ENCODE measurements around the gene CCN2. TPM values are rescaled to one million over a fixed set of nuclear protein-coding genes. Genes with fewer than 3 reads are reported as not detected.

Gene CCN2
- total RNA-seq, 1 experiment from 2014 or later, result 44.1 TPM

DNA sequence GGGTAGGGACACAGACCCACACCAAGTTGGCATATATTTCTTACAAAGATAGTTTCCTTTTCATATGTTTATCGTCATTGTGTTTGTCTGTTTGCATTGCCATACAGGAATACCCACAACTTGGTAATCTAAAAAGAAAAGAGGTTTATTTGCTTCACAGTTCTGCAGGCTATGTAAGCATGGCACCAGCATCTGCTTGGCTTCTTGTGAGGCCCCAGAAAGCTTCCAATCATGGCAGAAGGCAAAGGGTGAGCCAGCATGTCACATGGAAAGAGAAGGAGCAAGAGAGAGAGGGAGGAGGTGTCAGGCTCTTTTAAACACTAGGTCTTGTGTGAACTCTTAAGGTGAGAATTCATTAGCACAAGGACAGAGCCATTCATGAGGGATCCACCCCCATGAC lies 52.5 kb downstream of the CCN2 start:
- Histone ChIP-seq H2AK5ac (ENCODE audit: insufficient read length, low read length) (no peak overlapping the region), H2BK20ac (ENCODE audit: low read depth, low read length, poor library complexity, severe bottlenecking) (no peak overlapping the region), H3K4me2 (ENCODE audit: insufficient read depth, insufficient read length, low read length) (no peak overlapping the region), H2BK120ac (ENCODE audit: low read depth, low read length, poor library complexity, severe bottlenecking) (no peak overlapping the region), H2BK15ac (ENCODE audit: low read depth, low read length) (no peak overlapping the region), H3K9ac (ENCODE audit: extremely low read depth, insufficient read length, low read length) (no peak overlapping the region), H3K79me1 (ENCODE audit: insufficient read depth, low read depth, low read length, poor library complexity, severe bottlenecking) (no peaks in the 10 kb centered on the region), H4K8ac (replicated peaks; ENCODE audit: insufficient read length, low read depth, low read length) (no peak overlapping the region), H3K18ac (ENCODE audit: insufficient read length, low read depth, low read length) (no peak overlapping the region), H4K91ac (ENCODE audit: insufficient read length, low read depth, low read length) (no peak overlapping the region), H3K4ac (ENCODE audit: low read depth, low read length) (no peak overlapping the region), H3T11ph (ENCODE audit: low read length) (no peak overlapping the region), H3K27me3 (ENCODE audit: insufficient read depth, low read length) (no peaks in the 10 kb centered on the region), H3K9me3 (ENCODE audit: control insufficient read depth, low read depth, low read length) (peaks cover 28% of the 10 kb centered on the region), H4K5ac (ENCODE audit: insufficient read length, low read depth, low read length) (no peak overlapping the region), H3K56ac (ENCODE audit: insufficient read length, low read depth, low read length) (no peak overlapping the region), H4K20me1 (ENCODE audit: control insufficient read depth, insufficient read depth, insufficient read length) (no peaks in the 10 kb centered on the region), H3K4me1 (ENCODE audit: insufficient read depth, low read length) (peaks cover 4% of the 10 kb centered on the region; the same call in 1 of the 2 replicates), H3K14ac (ENCODE audit: insufficient read depth, low read length) (no peak overlapping the region), H3K23me2 (ENCODE audit: insufficient read length, low read depth, low read length, poor library complexity, severe bottlenecking) (no peaks in the 10 kb centered on the region), H3K27ac (ENCODE audit: insufficient read length, low read depth, low read length) (no peak overlapping the region), H3K23ac (ENCODE audit: insufficient read length, low read depth, low read length) (no peak overlapping the region), H2BK12ac (ENCODE audit: insufficient read length, low read depth, low read length) (no peak overlapping the region), H2AFZ (ENCODE audit: low read length) (no peak overlapping the region), H3K79me2 (ENCODE audit: insufficient read depth, low read length) (peaks cover 5% of the 10 kb centered on the region; the same call in 1 of the 2 replicates), H2BK5ac (ENCODE audit: insufficient read length, low read length) (no peak overlapping the region)
- Mint-ChIP-seq H3K9me3 (peaks cover 22 to 37% of the 10 kb centered on the region in 2 experiments), H3K27ac (no peak overlapping the region), H3K4me3 (no peak overlapping the region), H3K27me3 (ENCODE audit: low read depth) (peaks cover 3% of the 10 kb centered on the region; the same call in 1 of the 2 replicates), H3K36me3 (ENCODE audit: insufficient read depth in 1 of 3, low read depth in 3 of 3) (peaks cover 28 to 44% (median 37%) of the 10 kb centered on the region in 3 experiments), H3K4me1 (peaks cover 26 to 28% of the 10 kb centered on the region in 2 experiments)
- no peak for DNase-seq
- TF ChIP-seq, protein P1, sequence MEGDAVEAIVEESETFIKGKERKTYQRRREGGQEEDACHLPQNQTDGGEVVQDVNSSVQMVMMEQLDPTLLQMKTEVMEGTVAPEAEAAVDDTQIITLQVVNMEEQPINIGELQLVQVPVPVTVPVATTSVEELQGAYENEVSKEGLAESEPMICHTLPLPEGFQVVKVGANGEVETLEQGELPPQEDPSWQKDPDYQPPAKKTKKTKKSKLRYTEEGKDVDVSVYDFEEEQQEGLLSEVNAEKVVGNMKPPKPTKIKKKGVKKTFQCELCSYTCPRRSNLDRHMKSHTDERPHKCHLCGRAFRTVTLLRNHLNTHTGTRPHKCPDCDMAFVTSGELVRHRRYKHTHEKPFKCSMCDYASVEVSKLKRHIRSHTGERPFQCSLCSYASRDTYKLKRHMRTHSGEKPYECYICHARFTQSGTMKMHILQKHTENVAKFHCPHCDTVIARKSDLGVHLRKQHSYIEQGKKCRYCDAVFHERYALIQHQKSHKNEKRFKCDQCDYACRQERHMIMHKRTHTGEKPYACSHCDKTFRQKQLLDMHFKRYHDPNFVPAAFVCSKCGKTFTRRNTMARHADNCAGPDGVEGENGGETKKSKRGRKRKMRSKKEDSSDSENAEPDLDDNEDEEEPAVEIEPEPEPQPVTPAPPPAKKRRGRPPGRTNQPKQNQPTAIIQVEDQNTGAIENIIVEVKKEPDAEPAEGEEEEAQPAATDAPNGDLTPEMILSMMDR (conservative IDR thresholded peaks at IDR 0.05), result no peak
- WGBS (ENCODE audit: extremely low coverage, insufficient read length, low lambda C conversion rate), result no CpG with 5 or more reads among the region's 1 CpG

Other genes starting within 250 kb of the CCN2 start
- not detected in 2 replicates for gene OR2A4, start 250.0 kb downstream of the CCN2 start, total RNA-seq (2021)
- gene CTAGE9, start 240.4 kb downstream of the CCN2 start, total RNA-seq (2021), result 0.13 TPM in 1 of 2 replicates, not detected in the other
- 21.1 and 22.5 TPM in 2 replicates for gene ENPP1, start 143.4 kb downstream of the CCN2 start, total RNA-seq (2021)

Data from H9 (cell line).